NCI-H2029 (cell line): Measurements from ENCODE around the gene PAPOLA.
"Not testable (repeated sequence)": the region's sequence is repeated elsewhere in the genome, so short reads cannot be mapped to it uniquely, and the experiment has no call there.

Source experiments
- DNase-seq: peaks from one replicate; lab custom pipeline; 2025; lab: John Stamatoyannopoulos, UW

PAPOLA gene

GRCh38 chr14:96501740-96502620 lies at the start of gene PAPOLA:
Gene PAPOLA, plus strand, starts transcription at chr14:96502382. Its CDS starts 211 bp downstream, at chr14:96502593.
- peak; percentile 75 for DNase-seq

DNA sequence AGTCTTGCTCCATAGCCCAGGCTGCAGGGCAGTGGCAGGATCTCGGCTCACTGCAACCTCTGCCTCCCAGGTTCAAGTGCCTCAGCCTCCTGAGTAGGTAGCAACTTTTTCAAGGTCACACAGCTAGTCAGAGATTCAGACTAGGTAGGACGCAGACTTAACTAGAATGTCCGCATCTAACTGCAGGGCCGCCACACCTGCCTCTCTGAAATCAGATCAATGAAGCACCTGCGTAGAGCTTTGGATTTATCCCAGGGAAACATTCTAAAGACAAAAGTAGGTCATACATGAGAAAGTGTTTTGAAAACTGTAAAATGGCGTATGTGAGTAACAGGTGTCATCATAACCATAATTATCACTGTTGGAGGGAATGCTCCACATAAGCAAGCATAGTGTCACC lies 49.5 kb upstream of the PAPOLA start:
- DNase-seq: no peak

DNA sequence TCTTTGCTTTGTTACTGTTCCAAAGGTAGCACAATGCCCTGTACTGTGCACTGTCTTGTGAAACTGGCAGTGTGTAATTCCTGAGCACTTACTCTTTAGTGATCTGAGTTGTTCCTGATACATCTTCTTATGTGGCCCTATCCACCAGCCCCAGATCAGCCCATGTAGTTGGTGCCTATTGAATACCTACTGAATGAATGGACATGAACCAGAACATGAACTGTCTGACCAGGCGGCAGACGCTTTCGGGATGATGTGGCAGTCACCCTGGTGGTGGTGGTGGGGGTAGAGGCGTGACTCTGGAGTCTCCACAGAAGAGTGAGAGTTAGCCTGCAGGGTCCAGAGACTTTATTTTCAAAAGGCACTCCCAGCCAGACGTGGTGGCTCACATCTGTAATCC lies 46.6 kb upstream of the PAPOLA start:
- no peak for DNase-seq

- DNase-seq: no peak
Observed at GRCh38 chr14:96459851-96460250, 42.3 kb upstream of the PAPOLA start.

GRCh38 chr14:96461950-96462798 lies 40.0 kb upstream of the PAPOLA start:
- no peak for DNase-seq

- no peak for DNase-seq
Observed at GRCh38 chr14:96464136-96464535, 38.0 kb upstream of the PAPOLA start.

DNA sequence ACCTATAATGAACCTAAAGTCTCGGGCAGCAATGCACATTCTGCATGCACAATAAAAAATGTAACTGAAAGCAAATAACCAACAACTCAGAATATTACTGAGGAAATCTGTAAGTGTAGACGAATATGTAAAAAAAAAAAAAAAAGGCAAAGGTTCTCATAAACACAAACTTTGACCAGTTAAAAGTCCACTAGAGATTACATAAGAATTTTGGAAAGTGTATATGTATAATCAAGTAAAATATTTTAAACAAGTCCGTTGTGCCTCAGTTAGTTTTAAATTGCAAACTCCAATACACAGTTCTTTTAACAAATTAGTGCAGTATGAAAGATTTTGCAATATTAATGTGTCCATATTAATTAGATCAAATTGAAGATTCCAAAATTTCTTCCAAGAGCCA lies 35.3 kb upstream of the PAPOLA start:
- no peak for DNase-seq

- no peak for DNase-seq
Observed at GRCh38 chr14:96470331-96470730, 31.9 kb upstream of the PAPOLA start.

DNA sequence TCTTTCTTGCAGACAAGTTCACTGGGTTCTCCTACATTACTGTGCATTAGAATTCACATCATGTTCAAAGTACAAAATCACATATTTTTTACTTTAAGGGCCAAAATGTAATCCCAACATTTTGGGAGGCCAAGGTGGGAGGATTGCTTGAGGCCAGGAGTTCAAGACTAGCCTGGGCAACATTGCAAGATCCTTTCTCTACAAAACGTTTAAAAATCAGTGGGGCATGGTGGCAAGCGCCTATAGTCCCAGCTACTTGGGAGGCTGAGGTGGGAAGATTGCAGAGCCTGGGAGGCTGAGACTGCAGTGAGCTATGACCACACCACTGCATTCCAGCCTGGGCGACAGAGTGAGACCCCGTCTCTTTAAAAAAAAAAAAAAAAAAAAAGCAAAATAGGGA lies 31.2 kb upstream of the PAPOLA start:
- not testable (repeated sequence) for DNase-seq

DNA sequence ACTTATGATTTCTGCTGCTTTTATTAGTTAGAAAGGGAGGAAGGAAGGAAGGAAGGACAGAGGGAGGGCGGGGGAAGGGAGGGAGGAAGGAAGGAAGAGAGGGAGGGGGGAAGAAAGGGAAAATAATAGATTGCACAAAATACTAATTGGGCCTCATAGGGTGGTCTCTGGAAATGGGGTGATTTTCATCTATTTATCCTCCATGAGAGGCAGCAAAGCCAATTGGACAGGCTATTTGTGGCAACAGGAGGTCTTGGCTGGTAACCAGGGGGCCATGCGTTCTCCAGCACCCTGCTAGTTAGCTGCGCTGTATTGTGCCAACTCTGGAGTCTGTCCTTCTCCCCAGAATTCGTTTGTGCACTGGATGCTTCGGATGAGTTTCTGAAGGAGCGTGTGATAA lies 24.1 kb upstream of the PAPOLA start:
- DNase-seq: no peak

GRCh38 chr14:96479435-96480146 lies 22.6 kb upstream of the PAPOLA start:
- DNase-seq: peak; percentile 76

DNA sequence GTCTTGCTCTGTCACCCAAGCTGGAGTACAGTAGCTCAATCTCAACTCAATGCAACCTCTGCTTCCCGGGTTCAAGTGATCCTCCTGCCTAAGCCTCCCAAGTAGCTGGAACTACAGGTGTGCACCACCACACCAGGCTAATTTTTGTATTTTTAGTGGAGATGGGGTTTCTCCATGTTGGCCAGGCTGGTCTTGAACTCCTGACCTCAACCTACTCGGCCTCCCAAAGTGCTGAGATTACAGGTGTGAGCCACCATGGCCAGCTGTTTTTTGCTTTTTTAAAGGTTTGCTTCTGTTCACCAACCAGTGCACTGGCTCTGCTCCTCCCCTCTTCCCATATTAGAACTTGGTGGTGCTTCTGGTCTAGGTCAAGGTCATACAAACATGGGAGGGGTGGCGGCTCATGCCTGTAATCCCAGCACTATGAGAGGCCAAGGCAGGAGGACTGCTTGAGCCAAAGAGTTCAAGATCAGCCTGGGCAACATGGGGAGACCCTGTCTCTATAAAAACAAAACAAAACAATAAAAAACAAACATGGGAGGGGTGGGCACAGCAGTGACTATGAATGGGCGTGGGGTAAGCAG lies 20.4 kb upstream of the PAPOLA start:
- no peak for DNase-seq

DNA sequence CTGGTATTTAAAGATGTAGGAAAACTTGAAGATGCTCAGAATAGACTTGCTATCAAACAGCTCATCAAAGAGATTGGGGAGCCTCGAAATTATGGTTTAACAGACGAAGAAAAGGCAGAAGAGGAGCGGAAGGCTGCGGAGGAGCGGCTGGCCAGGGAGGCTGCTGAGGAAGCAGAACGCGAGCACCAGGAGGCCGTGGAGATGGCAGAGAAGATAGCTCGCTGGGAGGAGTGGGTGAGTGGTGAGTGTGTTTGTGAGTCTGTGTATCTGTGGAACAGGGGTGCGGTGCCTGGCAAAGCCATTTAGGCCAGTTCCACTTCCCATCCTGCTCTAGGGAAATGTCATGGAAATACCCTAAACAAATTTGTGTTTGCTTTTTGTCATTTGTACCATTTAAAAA lies 19.2 kb upstream of the PAPOLA start:
- DNase-seq: no peak

DNA sequence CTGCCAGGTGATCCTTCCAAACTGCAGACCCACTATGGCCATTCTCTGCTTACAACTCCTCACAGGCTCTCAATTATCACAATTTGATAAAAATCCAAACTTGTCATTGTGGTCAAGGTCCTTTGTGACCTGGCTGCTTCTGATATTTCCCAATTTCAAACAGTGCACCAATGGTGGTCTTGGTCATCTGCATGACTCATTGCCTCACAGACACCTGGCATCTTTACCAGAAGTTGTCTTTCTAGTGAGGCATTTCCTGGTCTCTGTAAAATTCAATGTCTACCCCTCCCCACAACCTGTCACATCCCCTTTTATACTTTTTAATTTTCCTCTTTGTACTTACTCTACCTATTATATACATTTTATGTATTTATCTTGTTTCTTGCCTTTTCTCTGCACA lies 17.8 kb upstream of the PAPOLA start:
- DNase-seq: no peak

DNA sequence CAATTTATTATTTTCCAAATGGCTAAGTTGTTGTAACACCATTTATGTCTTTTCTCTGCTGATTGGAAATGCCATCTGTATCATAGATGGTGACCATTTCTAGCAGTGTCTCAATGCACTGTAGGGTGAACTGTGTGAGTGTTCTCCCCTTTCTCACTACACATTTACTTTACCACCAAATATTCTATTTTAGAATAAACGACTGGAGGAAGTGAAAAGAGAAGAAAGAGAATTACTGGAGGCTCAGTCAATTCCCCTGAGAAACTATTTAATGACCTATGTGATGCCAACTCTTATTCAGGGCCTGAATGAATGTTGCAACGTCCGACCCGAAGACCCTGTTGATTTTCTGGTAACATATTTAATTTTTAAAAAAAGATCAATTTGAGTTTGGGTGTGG lies 15.5 kb upstream of the PAPOLA start:
- DNase-seq: no peak

- no peak for DNase-seq
Observed at GRCh38 chr14:96489327-96489726, 12.9 kb upstream of the PAPOLA start.

- DNase-seq: no peak
Observed at GRCh38 chr14:96493178-96493577, 9.0 kb upstream of the PAPOLA start.

DNA sequence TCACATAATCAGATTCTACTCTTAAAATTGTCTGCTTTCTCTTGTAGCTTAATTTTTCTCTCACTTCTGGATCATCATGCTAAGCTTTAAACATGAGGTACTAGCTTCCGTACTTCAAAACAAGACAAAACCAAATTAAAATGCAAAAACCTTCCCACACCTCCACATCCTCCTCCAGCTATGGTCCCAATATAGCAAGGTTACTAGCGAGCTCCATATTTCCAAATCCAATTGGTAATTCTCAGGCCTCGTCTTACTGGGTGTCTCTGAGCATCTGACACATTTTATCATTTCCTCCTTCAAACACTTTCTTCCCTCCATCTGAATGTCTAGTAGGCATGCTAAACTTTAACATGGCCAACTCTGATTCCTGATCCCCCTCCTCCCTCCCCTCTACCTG lies 7.9 kb upstream of the PAPOLA start:
- DNase-seq: no peak

DNA sequence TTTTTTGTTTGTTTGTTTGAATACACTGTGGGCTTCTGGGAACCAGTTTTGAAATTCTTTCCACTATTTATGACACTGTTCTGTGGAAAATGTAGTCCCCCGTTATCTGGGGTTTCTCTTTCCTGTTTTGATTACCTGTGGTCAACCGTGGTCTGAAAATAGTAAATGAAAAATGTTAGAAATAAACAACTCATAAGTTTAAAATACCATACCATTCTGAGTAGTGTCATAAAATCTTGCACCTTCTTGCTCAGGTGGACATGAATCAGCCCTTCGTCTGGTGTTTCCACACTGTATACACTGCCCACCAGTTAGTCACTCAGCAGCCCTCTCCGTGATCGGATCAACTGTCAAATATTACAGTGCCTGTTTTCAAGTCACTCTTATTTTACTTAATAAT lies 5.1 kb upstream of the PAPOLA start:
- no peak for DNase-seq

DNA sequence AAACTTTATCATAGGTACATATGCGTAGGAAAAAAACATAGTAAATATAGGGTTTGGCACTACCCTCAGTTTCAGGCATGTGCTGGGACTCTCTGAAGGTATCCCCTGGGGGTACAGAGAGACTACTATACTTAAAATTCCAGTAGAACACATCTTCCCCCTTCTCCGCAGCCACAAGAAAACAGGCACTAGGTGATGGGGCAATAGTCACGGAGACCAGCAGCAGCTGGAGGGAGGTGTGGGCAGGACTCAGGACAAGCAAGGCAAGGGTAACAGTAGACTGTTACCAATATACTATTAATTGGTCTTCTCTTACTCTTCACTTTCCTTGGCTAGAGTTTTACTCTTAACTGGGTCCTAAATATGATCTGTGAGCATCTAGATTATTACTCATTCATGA lies 4.6 kb upstream of the PAPOLA start:
- no peak for DNase-seq

- DNase-seq: no peak
Observed at GRCh38 chr14:96501217-96501739, 904 bp upstream of the PAPOLA start.
